Measurements from ENCODE around the gene PRRC2A.

Gene PRRC2A

DNA sequence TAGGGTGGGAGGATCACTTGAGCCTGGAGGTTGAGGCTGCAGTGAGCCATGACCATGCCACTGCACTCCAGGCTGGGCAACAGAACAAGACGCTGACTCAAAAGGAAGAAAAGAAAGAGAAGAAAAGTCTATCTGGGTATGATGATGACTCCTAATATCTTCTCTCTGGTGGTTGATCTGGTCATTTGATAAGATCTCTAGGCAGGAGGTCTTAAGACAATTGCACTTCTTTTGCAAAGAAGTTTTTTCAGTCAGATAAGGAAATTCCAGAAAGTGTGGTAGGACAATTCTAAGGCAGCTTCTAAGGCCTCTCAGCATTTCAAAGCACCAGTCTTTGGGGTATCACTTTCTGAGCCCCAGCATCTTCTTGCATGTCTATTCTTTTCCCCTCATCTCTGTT is 13.2 kb upstream of the PRRC2A start:
- no peak overlapping the region for H3K4me3 ChIP-seq (replicated peaks in 1 of 2; ENCODE audit: low read depth in 2 of 2, low read length in 2 of 2)
- TF ChIP-seq, protein P1, sequence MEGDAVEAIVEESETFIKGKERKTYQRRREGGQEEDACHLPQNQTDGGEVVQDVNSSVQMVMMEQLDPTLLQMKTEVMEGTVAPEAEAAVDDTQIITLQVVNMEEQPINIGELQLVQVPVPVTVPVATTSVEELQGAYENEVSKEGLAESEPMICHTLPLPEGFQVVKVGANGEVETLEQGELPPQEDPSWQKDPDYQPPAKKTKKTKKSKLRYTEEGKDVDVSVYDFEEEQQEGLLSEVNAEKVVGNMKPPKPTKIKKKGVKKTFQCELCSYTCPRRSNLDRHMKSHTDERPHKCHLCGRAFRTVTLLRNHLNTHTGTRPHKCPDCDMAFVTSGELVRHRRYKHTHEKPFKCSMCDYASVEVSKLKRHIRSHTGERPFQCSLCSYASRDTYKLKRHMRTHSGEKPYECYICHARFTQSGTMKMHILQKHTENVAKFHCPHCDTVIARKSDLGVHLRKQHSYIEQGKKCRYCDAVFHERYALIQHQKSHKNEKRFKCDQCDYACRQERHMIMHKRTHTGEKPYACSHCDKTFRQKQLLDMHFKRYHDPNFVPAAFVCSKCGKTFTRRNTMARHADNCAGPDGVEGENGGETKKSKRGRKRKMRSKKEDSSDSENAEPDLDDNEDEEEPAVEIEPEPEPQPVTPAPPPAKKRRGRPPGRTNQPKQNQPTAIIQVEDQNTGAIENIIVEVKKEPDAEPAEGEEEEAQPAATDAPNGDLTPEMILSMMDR (IDR thresholded peaks at IDR 0.05; ENCODE audit: low read depth, low read length) = no peak
- DNase-seq (ENCODE audit: low read depth in 2 of 2) = no peak

DNA sequence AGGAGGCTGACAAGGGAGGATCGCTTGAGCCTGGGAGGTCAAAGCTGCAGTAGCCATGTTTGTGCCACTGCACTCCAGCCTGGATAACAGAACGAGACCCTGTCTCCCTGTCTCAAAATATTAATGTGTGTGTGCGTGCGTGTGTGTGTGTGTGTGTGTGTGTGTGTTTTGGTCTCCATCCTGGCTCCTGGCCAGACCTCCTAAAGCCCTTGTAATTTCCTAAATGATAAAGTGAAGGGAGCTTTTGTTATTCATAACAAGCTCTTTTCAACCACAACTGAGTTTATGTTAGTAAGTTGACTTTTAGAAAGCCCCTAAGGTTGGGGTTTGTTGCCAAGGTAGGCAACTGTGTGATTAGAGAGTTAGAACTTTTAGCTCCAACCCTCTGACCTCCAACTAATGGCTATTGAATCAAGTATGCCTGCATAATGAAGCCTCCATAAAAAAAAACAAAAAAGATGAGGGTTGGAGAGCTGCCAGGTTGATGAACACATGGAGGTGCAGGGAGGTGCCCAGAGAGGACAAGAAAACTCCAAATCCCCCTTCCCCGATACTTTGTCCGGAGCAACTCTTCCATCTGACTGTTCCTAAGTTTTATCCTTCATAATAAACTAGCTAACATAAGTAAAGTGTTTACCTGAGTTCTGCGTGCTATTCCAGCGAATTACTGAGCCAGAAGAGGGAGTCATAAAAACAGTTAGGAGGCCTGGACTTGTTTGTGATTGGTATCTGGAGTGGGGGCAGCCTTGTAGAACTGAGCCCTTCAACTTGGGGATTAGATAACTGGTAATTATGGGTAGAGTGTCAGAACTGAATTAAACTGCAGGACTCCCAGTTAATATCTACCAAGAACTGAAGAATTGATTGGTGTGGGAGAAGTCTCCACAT is 10.8 kb upstream of the PRRC2A start:
- peak in 1 of 2 donors; percentile 38 for DNase-seq (ENCODE audit: low read depth in 2 of 2)
- TF ChIP-seq, protein P1 (IDR thresholded peaks at IDR 0.05; ENCODE audit: low read depth, low read length) = no peak

DNA sequence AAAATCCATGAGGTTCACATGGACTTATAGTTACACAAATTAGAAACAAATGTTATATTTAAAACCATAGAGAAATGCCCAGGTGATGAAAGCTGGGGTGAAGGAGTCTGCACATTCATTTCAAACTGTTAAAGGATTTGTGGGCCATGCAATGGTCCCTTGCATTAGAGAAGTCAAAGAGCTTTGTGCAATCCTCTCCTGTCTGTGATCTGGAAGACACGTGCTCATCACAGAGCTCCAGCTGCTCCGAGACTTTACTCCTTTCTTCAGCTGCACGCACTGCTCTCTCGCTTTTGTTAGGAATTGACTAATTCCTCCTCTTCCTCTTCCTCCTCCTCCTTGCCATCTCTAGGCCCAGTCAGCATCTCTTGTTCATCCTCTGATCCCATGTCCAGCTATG is 9.5 kb upstream of the PRRC2A start:
- H3K4me3 ChIP-seq (replicated peaks in 1 of 2; ENCODE audit: low read depth in 2 of 2, low read length in 2 of 2) = no peak overlapping the region
- TF ChIP-seq, protein P1 (IDR thresholded peaks at IDR 0.05; ENCODE audit: low read depth, low read length) = no peak
- no peak for DNase-seq (ENCODE audit: low read depth in 2 of 2)

More for the DNA sequence above, 10.8 kb upstream of the PRRC2A start:
- H3K4me3 ChIP-seq (replicated peaks in 1 of 2; ENCODE audit: low read depth in 2 of 2, low read length in 2 of 2) = no peak overlapping the region

DNA sequence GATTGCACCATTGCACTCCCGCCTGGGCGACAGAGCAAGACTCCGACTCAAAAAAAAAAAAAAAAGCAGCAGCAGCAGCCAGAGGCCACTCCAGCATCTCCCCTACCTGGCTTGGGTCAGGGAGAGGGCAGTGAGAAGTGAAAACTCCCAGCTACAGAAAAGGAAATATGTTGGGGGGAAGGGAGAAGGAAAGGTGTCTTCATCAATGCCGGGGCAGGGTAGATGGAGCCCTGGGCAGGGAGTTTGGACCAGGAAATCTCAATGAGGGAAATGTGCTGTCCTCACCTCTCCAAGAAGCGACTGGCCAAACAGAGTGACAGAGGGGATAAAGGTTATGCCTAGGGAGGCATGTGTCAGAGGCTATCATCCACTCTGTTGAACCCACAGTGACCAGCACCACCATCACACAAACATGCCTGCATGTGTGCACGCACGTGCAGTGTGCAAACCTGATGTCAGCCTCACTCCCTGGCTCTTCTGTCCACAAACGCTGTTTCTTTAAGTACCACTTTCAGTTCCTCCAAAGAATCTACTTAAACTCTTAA is 6.4 kb upstream of the PRRC2A start:
- TF ChIP-seq, protein P1 (IDR thresholded peaks at IDR 0.05; ENCODE audit: low read depth, low read length) = no peak
- DNase-seq (ENCODE audit: low read depth in 2 of 2) = no peak
- H3K4me3 ChIP-seq (replicated peaks in 1 of 2; ENCODE audit: low read depth in 2 of 2, low read length in 2 of 2) = no peak overlapping the region

DNA sequence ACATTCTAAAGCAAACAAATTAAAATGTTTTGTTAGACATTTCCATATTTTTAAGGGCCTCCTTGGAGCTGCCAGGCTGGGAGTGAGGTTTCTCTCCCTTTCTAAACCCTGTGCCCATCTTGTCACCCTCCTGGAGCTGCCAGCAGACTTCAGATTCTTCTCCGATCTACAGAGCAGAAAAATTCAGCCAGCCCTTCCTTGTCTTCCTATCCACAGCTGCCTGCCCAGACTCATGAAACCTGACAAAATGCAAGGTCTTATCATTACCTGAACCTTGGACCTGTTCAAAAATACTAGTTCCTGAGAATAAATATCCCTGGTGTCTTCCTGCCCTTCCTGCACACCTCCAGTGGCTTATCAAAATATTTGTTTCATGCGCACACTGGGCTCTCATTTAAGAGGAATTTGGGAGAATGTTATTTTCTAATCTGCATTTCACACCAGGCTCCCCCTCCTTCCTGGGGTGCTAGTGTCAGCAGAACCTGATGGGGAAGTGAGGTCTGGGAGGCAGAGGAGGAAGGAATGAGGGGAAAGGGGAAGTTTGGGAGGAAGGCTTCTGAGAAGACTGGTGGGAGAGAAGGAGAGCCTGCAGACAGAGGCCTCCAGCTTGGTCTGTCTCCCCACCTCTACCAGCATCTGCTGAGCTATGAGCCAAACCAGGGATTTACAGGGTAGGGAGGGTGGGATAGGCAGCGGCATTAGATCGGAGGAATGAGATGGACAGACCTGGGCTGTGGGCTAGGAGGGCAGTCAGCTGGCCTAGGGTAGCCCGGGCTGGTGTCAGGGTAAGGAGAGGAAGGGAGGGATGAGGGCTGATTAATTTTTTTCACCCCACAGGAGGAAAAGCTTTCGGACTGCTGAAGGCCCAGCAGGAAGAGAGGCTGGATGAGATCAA is 5.6 kb upstream of the PRRC2A start, which contains the start of gene AIF1:
AIF1 (plus strand) TSS at position 551 of the 895 bp plus-strand sequence; CDS start at position 647, 96 bp downstream.
- H3K4me3 ChIP-seq (replicated peaks in 1 of 2; ENCODE audit: low read depth in 2 of 2, low read length in 2 of 2) = no peak within 1 kb of the TSS
- TF ChIP-seq, protein P1 (IDR thresholded peaks at IDR 0.05; ENCODE audit: low read depth, low read length) = no peak
- no peak for DNase-seq (ENCODE audit: low read depth in 2 of 2)

DNA sequence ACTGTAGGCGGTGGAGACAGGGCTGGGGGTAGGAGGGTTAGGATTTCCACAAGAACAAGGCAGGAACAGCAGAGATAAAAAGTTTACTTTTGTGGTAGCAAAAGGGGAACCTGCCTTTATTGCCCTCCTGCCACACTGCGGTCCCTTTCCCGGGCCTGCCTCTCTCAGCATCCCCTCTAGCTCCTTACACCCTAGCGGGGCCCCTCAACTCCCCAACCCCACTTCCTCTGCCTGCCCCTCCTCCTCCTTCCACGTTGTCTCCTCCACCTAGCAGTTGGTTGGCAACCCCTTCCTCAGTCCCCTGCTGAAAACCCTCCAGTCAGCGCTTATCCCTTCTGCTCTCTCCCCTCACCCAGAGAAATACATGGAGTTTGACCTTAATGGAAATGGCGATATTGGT is 4.8 kb upstream of the PRRC2A start:
- no peak for DNase-seq (ENCODE audit: low read depth in 2 of 2)
- no peak overlapping the region for H3K4me3 ChIP-seq (replicated peaks in 1 of 2; ENCODE audit: low read depth in 2 of 2, low read length in 2 of 2)
- TF ChIP-seq, protein P1 (IDR thresholded peaks at IDR 0.05; ENCODE audit: low read depth, low read length) = no peak

Measured in cardiac fibroblast (primary cell).